Suprapubic skin (tissue), 4 donors: ENCODE measurements around the gene MYO7B. TPM values are rescaled to one million over a fixed set of nuclear protein-coding genes. Genes with fewer than 3 reads are reported as not detected.
A peak's percentile ranks its signal among the peaks of the same experiment; 100 is the strongest.

ENCODE experiments used
- DNase-seq, 2 donors: peaks; one replicate each; pipeline ENCODE4 v3.0.0-alpha.2; 2019; ENCODE audit warnings: low spot score in 2 of 2
- H3K27ac ChIP-seq: fragments of 200-600 bp; sonication (generic); one replicate; pipeline ENCODE4 v1.5.1; 2019
- H3K27me3 ChIP-seq: fragments of 200-600 bp; sonication (generic); one replicate; pipeline ENCODE4 v1.5.1; 2019
- H3K36me3 ChIP-seq: fragments of 200-600 bp; sonication (generic); one replicate; pipeline ENCODE4 v1.5.1; 2019
- H3K4me1 ChIP-seq: fragments of 200-600 bp; sonication (generic); one replicate; pipeline ENCODE4 v1.5.1; 2019
- H3K4me3 ChIP-seq: fragments of 200-600 bp; sonication (generic); one replicate; pipeline ENCODE4 v1.5.1; 2019; ENCODE audit warnings: mild to moderate bottlenecking
- H3K9me3 ChIP-seq: fragments of 200-600 bp; sonication (generic); one replicate; pipeline ENCODE4 v1.5.1; 2019
- EP300 ChIP-seq: sonication (generic); formaldehyde crosslinking; IDR thresholded peaks from one replicate; pipeline ENCODE4 v1.6.1; 2017; ENCODE audit warnings: antibody characterized with exemption
- POLR2A ChIP-seq, 2 donors: fragments of 450-650 bp; IDR thresholded peaks; one replicate each; pipeline ENCODE4 v1.6.1; 2017; ENCODE audit warnings: antibody characterized with exemption in 2 of 2, mild to moderate bottlenecking in 2 of 2, moderate library complexity in 2 of 2
- POLR2AphosphoS5 ChIP-seq, 3 donors: sonication (generic); formaldehyde crosslinking; IDR thresholded peaks; one replicate each; pipeline ENCODE4 v1.6.1; 2017; ENCODE audit warnings: antibody characterized with exemption in 3 of 3
- WGBS: methylation state at CpG from one replicate; pipeline ENCODE4 v1.1.5; 2018; 5-methylcytosine and 5-hydroxymethylcytosine counted together
- total RNA-seq, 4 donors: library from RNA; depleted of rRNA; stranded (reverse); fragments of >200 nt; gene quantifications; one replicate each; pipeline ENCODE4 v1.1.0, GENCODE V29; 2016
- TF ChIP-seq, protein P1 (sequence below), 2 donors: fragments of 200-600 bp in 1 of 2; fragments of 450-650 bp in 1 of 2; sonication (generic) in 1 of 2; IDR thresholded peaks; one replicate each; pipeline ENCODE4 v1.5.1; 2016 to 2019; ENCODE audit warnings: antibody characterized with exemption in 2 of 2, mild to moderate bottlenecking in 1 of 2, moderate library complexity in 1 of 2

MYO7B gene
- total RNA-seq, 4 donors from 2014 or later, result 0.72 to 4.7 (median 3.6) TPM

DNA sequence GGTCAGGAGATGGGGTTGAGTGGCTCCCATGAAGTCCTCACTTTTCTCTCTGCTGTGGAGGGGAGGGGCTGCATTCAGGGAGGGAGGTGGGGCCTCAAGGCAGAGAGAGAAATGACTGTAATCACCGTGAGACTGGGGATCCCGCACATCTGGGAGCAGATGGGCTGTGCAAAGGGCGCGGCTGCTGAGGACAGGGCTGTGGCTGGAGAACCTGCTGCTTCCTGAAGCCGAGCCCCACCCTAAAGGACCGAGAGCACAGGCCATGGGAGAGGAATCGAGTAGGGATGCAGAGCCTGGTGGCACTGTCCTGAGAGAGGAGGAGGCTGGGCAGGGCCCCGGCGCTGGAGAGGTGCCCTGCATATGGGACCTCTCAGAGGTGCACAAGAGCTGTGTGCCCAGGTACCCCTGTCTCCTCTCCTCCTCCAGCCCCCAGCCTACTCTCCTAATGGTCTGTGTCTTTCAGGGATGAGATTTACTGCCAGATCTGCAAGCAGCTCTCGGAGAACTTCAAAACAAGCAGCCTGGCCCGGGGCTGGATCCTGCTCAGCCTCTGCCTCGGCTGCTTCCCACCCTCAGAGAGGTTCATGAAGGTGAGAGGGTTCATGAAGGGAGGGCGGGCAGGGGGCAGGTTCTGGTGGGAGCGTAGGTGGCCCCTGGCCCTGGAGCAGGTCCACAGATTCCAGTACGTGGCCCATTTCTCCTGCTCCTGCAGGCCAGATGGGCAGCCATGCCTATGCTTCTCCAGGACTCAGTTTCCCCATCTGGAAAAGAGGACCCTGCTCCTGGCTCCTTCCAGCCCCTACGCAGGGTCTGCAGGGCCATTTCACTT, 84.6 kb downstream of the MYO7B start:
- Histone ChIP-seq H3K27ac (no peak overlapping the region), H3K4me1 (peaks cover 3% of the 10 kb centered on the region), H3K36me3 (no peaks in the 10 kb centered on the region), H3K27me3 (peaks cover 2% of the 10 kb centered on the region), H3K9me3 (no peaks in the 10 kb centered on the region), H3K4me3 (no peak overlapping the region)
- peak in 1 of 2 donors; percentile 72 for DNase-seq
- TF ChIP-seq POLR2A (IDR thresholded peaks at IDR 0.05), result no peak
- TF ChIP-seq, protein P1, sequence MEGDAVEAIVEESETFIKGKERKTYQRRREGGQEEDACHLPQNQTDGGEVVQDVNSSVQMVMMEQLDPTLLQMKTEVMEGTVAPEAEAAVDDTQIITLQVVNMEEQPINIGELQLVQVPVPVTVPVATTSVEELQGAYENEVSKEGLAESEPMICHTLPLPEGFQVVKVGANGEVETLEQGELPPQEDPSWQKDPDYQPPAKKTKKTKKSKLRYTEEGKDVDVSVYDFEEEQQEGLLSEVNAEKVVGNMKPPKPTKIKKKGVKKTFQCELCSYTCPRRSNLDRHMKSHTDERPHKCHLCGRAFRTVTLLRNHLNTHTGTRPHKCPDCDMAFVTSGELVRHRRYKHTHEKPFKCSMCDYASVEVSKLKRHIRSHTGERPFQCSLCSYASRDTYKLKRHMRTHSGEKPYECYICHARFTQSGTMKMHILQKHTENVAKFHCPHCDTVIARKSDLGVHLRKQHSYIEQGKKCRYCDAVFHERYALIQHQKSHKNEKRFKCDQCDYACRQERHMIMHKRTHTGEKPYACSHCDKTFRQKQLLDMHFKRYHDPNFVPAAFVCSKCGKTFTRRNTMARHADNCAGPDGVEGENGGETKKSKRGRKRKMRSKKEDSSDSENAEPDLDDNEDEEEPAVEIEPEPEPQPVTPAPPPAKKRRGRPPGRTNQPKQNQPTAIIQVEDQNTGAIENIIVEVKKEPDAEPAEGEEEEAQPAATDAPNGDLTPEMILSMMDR (IDR thresholded peaks at IDR 0.05), result no peak
- TF ChIP-seq POLR2AphosphoS5 (IDR thresholded peaks at IDR 0.05), result no peak
- no peak for TF ChIP-seq EP300
- 57% methylated on average over 14 of the region's 16 CpGs for WGBS

DNA sequence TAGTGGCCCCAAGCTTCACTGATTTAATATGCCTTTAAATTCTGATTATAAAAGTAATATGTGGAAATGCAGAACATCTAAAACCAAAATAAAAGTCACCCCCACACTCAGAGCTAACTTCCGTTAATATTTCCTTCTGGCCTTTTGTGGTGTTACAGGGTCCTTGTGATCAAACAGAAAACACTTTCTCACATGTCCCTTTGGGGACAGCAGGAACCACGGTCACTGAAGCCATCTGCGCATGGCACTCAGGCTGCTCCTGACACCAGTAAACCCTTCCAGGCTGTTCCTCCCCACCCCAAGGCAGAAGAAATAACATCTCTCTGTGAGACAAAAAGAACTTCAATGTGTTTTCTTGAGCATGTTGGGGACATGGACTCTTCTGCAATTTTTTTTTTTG, 85.4 kb downstream of the MYO7B start:
- no peaks in the 10 kb centered on the region for H3K36me3 ChIP-seq
- no peaks in the 10 kb centered on the region for H3K4me1 ChIP-seq
- no peaks in the 10 kb centered on the region for H3K9me3 ChIP-seq
- no peak for DNase-seq
- no peak for TF ChIP-seq EP300
- TF ChIP-seq, protein P1 (IDR thresholded peaks at IDR 0.05), result no peak
- no peak for TF ChIP-seq POLR2AphosphoS5 (IDR thresholded peaks at IDR 0.05)
- TF ChIP-seq POLR2A (IDR thresholded peaks at IDR 0.05), result no peak
- H3K27ac ChIP-seq, result no peak overlapping the region
- WGBS, result 80% methylated on average over 3 of the region's 3 CpGs
- H3K4me3 ChIP-seq, result no peak overlapping the region
- peaks cover 2% of the 10 kb centered on the region for H3K27me3 ChIP-seq

DNA sequence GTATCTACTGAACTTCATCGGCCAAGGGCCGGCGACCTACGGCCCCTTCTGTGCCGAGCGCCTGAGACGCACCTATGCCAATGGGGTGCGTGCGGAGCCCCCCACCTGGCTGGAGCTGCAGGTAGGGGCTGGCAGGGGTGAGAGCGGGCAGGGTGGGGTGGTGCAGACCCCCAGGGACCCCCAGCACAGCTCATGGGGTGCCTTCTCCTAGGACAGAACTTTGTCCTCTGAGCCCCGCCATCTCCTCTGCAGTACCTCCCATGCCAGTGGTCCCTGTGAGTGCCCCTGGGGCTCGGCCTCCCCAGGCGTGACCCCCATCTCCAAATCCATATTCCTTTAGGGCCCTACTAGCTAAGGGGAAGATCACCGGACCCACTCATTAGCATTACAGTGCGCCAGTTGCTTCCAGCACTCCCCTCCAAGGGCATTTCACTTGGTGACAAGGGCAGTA, 86.5 kb downstream of the MYO7B start:
- Histone ChIP-seq H3K36me3 (no peaks in the 10 kb centered on the region), H3K27ac (no peak overlapping the region), H3K4me1 (no peaks in the 10 kb centered on the region), H3K4me3 (no peak overlapping the region), H3K9me3 (no peaks in the 10 kb centered on the region), H3K27me3 (peaks cover 11% of the 10 kb centered on the region)
- TF ChIP-seq, protein P1 (IDR thresholded peaks at IDR 0.05), result no peak
- TF ChIP-seq POLR2A (IDR thresholded peaks at IDR 0.05) (no peak), EP300 (no peak), POLR2AphosphoS5 (IDR thresholded peaks at IDR 0.05) (no peak)
- peak; percentile 55 to 61 for DNase-seq
- 96% methylated on average over 15 of the region's 15 CpGs for WGBS

DNA sequence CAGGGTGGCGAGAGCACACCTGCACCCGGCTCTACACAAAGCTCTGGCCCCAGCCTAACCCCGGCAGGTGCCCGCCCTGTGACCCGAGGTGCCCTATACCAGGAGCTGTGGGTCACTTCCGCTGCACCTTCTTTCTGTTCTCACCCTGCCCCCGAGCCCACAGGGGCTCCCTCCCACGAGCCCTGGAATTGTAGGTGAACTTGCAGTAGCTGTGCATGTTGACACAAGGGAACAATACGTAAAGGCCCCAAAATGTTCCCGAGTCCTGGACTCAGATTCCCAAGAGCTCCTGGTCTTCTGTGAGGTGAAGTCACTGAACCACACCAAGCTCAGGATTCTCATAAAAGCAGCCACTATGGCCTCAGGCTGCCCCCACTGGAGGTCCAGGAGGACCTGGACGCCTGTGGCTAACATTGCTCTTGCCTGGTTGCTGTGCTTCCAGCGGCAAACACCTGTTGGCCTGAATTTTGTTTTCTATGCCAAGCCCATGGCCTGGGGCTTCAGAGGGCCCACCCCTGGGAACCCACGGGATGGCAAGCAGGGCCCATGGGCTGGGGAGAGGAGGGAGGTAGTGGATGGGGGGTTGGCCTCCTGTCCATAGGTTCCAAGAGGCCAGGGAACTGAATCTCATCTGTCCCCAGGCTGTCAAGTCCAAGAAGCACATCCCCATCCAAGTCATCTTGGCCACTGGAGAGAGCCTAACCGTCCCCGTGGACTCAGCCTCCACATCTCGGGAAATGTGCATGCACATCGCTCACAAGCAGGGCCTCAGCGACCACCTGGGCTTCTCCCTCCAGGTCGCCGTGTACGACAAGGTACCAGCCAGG, 87.3 kb downstream of the MYO7B start:
- 91% methylated on average over 10 of the region's 21 CpGs for WGBS
- Histone ChIP-seq H3K27ac (no peak overlapping the region), H3K4me3 (no peak overlapping the region), H3K4me1 (no peaks in the 10 kb centered on the region), H3K36me3 (no peaks in the 10 kb centered on the region), H3K9me3 (no peaks in the 10 kb centered on the region), H3K27me3 (peaks cover 11% of the 10 kb centered on the region)
- DNase-seq, result peak; percentile 45 to 57
- TF ChIP-seq POLR2AphosphoS5 (IDR thresholded peaks at IDR 0.05) (no peak), POLR2A (IDR thresholded peaks at IDR 0.05) (no peak), EP300 (no peak)
- TF ChIP-seq, protein P1 (IDR thresholded peaks at IDR 0.05), result no peak
